DMS153 (cell line): ENCODE data around the gene PODXL2.

ENCODE experiments used
- DNase-seq: peaks from one replicate; lab custom pipeline; 2025; lab: John Stamatoyannopoulos, UW

PODXL2 gene

GRCh38 chr3:127710155-127710941 lies 81.4 kb downstream of the PODXL2 start:
- DNase-seq, result no peak

- DNase-seq, result no peak
These were observed 82.2 kb downstream of the PODXL2 start for GRCh38 chr3:127711021-127711695.

- no peak for DNase-seq
These were observed 82.9 kb downstream of the PODXL2 start for GRCh38 chr3:127711896-127712295.

GRCh38 chr3:127712461-127712860 lies 83.5 kb downstream of the PODXL2 start:
- no peak for DNase-seq

- DNase-seq, result peak; percentile 40
These were observed 84.1 kb downstream of the PODXL2 start for GRCh38 chr3:127712881-127713771.

- DNase-seq, result peak; percentile 69
These were observed 85.2 kb downstream of the PODXL2 start for GRCh38 chr3:127714125-127714571.

- DNase-seq, result no peak
These were observed 85.9 kb downstream of the PODXL2 start for GRCh38 chr3:127714866-127715265.

- DNase-seq, result no peak
These were observed 86.5 kb downstream of the PODXL2 start for GRCh38 chr3:127715532-127715931.

GRCh38 chr3:127716384-127716783 lies 87.4 kb downstream of the PODXL2 start:
- DNase-seq, result no peak

GRCh38 chr3:127717357-127718244 lies 88.6 kb downstream of the PODXL2 start:
- DNase-seq, result no peak

- DNase-seq, result no peak
These were observed 89.4 kb downstream of the PODXL2 start for GRCh38 chr3:127718245-127718915.

GRCh38 chr3:127718916-127719290 lies 89.9 kb downstream of the PODXL2 start:
- DNase-seq, result no peak

GRCh38 chr3:127719369-127719768 lies 90.4 kb downstream of the PODXL2 start:
- no peak for DNase-seq

GRCh38 chr3:127720161-127720823 lies 91.3 kb downstream of the PODXL2 start:
- DNase-seq, result no peak

GRCh38 chr3:127720985-127721935 lies 92.3 kb downstream of the PODXL2 start:
- no peak for DNase-seq

GRCh38 chr3:127722091-127722784 lies 93.3 kb downstream of the PODXL2 start:
- no peak for DNase-seq
